AG04450 (cell line): ENCODE data around the gene TMLHE. TPM values are rescaled to one million over a fixed set of nuclear protein-coding genes. Genes with fewer than 3 reads are reported as not detected.

ENCODE experiments used
- CTCF ChIA-PET: fragments of 300-600, 350-600 bp; formaldehyde crosslinking; extraction: SDS; loops from one replicate; lab custom pipeline; 2022; ENCODE audit warnings: antibody characterized with exemption, inconsistent platforms; lab: Charles Lee
- POLR2A ChIA-PET: fragments of 350-600 bp; formaldehyde crosslinking; extraction: SDS; loops from one replicate; lab custom pipeline; 2021; ENCODE audit warnings: antibody characterized with exemption, inconsistent platforms; lab: Yijun Ruan, JAX
- DNase-seq: peaks from one replicate; pipeline ENCODE4 v3.0.0-alpha.2; 2011; ENCODE audit warnings: low read depth, low spot score
- H3K27ac ChIP-seq: one replicate; pipeline ENCODE4 v1.5.1; 2012; ENCODE audit warnings: low read depth, low read length, control low read depth
- H3K27me3 ChIP-seq: one replicate; pipeline ENCODE4 v1.6.0; 2012; ENCODE audit warnings: low read length; ENCODE audit not compliant: control insufficient read depth, insufficient read depth
- H3K4me3 ChIP-seq: 2 replicates; pipeline ENCODE4 v1.5.1; 2011; ENCODE audit warnings: mild to moderate bottlenecking, low read depth, low read length, control low read depth
- H3K9me3 ChIP-seq: 2 replicates; pipeline ENCODE4 v1.5.1; 2012; ENCODE audit warnings: low read length; ENCODE audit not compliant: control insufficient read depth, insufficient read depth
- polyA plus RNA-seq: library from polyadenylated mRNA; depleted of rRNA; stranded (reverse); fragments of >200 nt; gene quantifications from 2 replicates; pipeline ENCODE4 v1.2.3, GENCODE V29; 2011
- TF ChIP-seq, protein P1 (sequence below): IDR thresholded peaks from 2 replicates; pipeline ENCODE4 v1.5.1; 2011; ENCODE audit warnings: low read depth, low read length, control low read depth, inconsistent platforms

Gene TMLHE
- polyA plus RNA-seq, 1 experiment: 24.6 TPM

DNA sequence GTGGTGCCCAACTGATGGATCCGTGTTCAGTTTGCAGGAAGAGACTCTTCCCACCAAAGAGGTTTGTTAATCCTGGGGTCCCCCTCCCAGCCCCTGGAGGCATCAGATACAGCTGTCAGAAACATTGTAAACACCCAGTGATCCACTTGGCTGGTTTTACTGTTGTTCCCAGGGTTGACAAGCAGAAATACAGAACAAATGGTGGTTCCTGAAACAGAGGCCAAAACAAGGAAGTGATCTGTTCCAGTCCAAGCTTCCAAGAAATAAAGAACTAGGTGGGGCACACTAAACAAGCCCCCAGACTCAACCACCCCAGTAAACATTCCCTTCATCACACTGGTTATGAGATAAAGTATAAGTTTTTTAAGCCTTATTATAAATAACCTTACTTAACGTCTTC, 1.4 kb downstream of the TMLHE start:
- Histone ChIP-seq H3K27ac (no peak overlapping the region), H3K4me3 (peak overlapping the region; percentile 85), H3K9me3 (no peaks in the 10 kb centered on the region), H3K27me3 (no peaks in the 10 kb centered on the region)
- POLR2A ChIA-PET: no interaction called here
- no peak for DNase-seq
- TF ChIP-seq, protein P1, sequence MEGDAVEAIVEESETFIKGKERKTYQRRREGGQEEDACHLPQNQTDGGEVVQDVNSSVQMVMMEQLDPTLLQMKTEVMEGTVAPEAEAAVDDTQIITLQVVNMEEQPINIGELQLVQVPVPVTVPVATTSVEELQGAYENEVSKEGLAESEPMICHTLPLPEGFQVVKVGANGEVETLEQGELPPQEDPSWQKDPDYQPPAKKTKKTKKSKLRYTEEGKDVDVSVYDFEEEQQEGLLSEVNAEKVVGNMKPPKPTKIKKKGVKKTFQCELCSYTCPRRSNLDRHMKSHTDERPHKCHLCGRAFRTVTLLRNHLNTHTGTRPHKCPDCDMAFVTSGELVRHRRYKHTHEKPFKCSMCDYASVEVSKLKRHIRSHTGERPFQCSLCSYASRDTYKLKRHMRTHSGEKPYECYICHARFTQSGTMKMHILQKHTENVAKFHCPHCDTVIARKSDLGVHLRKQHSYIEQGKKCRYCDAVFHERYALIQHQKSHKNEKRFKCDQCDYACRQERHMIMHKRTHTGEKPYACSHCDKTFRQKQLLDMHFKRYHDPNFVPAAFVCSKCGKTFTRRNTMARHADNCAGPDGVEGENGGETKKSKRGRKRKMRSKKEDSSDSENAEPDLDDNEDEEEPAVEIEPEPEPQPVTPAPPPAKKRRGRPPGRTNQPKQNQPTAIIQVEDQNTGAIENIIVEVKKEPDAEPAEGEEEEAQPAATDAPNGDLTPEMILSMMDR: no peak
- CTCF ChIA-PET: no interaction called here

DNA sequence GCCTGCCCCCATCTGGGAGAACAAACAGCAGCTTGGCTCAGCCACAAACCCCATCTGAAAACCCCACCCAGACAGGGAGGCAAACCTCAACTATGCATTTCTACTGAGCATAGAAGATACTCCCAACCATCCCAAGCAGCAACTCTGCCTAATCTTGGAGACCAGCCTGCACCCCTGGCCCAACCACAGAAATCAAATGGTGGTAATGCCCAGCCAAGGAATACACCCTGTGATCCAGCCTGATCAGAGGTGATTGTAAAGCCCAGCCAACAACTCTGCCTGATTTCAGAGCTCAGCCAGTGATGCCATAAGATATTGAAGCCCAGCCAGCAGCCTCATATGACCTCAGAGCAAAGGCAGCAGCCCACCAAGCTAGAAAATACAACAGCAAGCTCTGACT, 19.8 kb downstream of the TMLHE start:
- no peaks in the 10 kb centered on the region for H3K9me3 ChIP-seq
- ChIA-PET POLR2A (no interaction called here), CTCF (no interaction called here)
- TF ChIP-seq, protein P1: no peak
- no peaks in the 10 kb centered on the region for H3K27me3 ChIP-seq
- DNase-seq: no peak
- H3K27ac ChIP-seq: no peak overlapping the region
- no peak overlapping the region for H3K4me3 ChIP-seq

DNA sequence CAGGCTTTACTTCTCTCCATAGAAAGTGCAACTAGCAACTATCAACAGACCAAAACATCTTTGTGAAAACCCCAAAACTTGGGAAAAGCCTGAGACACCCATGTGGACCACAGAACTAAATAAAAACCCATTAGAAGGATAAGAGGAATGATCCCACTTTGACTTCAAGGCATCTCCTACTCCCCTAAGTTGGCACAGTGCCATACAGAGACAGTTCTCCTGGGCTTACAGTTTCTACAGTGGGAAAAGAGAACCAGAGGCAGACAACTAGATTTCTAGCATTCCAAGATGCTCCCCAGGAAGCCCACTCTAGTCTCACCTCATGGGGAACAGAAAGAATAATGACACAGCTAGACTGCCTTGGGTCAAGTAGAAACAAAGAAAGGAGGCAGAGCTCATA, 20.4 kb downstream of the TMLHE start:
- H3K9me3 ChIP-seq: no peaks in the 10 kb centered on the region
- H3K27me3 ChIP-seq: no peaks in the 10 kb centered on the region
- DNase-seq: no peak
- TF ChIP-seq, protein P1: no peak
- H3K4me3 ChIP-seq: no peak overlapping the region
- H3K27ac ChIP-seq: no peak overlapping the region
- ChIA-PET CTCF (no interaction called here), POLR2A (no interaction called here)

DNA sequence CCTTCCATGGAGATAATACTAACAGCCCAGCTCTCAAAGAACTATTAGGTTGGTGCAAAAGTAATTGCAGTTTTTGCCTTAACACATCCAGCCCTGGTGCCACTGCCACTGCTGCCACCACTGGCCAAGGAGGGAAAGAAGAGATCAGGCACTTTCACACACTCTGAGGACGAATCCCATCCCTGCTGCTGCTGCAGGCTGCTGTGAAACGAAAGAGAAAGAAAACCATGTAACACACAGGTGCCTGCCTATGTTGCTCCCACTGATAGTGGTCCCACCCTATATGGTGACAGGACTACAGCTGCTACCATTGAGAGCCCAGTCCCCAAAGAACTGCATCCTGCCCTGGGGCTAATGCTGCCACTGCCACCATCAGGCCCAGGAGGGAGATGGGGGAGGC, 35.1 kb downstream of the TMLHE start:
- ChIA-PET POLR2A (no interaction called here), CTCF (no interaction called here)
- Histone ChIP-seq H3K4me3 (no peak overlapping the region), H3K9me3 (no peaks in the 10 kb centered on the region), H3K27me3 (no peaks in the 10 kb centered on the region), H3K27ac (no peak overlapping the region)
- no peak for DNase-seq
- TF ChIP-seq, protein P1: no peak

DNA sequence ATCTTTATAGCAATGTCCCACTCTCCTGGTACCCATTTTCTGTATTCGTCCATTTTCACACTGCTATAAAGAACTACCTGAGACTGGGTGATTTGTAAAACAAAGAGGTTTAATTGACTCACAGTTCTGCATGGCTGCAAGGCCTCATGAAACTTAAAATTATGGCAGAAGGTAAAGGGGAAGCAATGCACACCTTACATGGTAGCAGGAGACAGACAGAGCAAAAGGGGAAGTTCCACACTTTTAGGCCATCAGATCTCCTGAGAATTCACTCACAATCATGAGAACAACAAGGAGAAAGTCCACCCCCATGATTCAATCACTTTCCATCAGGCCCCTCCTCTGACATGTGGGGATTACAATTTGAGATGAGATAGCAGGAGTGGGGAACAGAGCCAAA, 49.7 kb downstream of the TMLHE start:
- no peak for DNase-seq
- TF ChIP-seq, protein P1: no peak
- Histone ChIP-seq H3K27ac (no peak overlapping the region), H3K9me3 (no peaks in the 10 kb centered on the region), H3K4me3 (no peak overlapping the region), H3K27me3 (no peaks in the 10 kb centered on the region)
- ChIA-PET POLR2A (no interaction called here), CTCF (no interaction called here)
